ENCODE measurements around the gene GDPD4. TPM values are rescaled to one million over a fixed set of nuclear protein-coding genes. Genes with fewer than 3 reads are reported as not detected.

GDPD4 gene
- total and polyA plus RNA-seq, 9 of the 15 experiments (the other 6 are each of a cell fraction or from before 2014, with no cell fraction given) = 0.40 TPM; not detected in 8

DNA sequence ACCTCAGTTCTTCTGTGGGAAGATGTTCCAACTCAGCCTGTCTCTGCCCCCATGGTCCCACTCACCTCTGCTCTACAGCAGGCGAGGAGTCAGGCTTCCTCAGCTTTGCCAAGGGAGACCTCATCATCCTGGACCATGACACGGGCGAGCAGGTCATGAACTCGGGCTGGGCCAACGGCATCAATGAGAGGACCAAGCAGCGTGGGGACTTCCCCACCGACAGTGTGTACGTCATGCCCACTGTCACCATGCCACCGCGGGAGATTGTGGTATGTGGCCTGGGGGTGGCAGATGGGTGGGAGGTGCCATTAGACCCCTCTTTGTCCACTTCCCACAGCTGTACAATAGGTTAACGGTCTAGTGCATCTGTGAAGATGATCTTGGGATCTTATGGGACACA, 100.1 kb downstream of the GDPD4 start (continued):
- TF ChIP-seq CHAMP1 (IDR thresholded peaks at IDR 0.05) (no peak), RFX1 (IDR thresholded peaks at IDR 0.05) (no peak), MCM7 (IDR thresholded peaks at IDR 0.05) (no peak), ZNF507 (tag; conservative IDR thresholded peaks at IDR 0.05) (no peak), NFE2L1 (tag; IDR thresholded peaks at IDR 0.05; ENCODE audit: borderline replicate concordance, low read depth) (no peak)

DNA sequence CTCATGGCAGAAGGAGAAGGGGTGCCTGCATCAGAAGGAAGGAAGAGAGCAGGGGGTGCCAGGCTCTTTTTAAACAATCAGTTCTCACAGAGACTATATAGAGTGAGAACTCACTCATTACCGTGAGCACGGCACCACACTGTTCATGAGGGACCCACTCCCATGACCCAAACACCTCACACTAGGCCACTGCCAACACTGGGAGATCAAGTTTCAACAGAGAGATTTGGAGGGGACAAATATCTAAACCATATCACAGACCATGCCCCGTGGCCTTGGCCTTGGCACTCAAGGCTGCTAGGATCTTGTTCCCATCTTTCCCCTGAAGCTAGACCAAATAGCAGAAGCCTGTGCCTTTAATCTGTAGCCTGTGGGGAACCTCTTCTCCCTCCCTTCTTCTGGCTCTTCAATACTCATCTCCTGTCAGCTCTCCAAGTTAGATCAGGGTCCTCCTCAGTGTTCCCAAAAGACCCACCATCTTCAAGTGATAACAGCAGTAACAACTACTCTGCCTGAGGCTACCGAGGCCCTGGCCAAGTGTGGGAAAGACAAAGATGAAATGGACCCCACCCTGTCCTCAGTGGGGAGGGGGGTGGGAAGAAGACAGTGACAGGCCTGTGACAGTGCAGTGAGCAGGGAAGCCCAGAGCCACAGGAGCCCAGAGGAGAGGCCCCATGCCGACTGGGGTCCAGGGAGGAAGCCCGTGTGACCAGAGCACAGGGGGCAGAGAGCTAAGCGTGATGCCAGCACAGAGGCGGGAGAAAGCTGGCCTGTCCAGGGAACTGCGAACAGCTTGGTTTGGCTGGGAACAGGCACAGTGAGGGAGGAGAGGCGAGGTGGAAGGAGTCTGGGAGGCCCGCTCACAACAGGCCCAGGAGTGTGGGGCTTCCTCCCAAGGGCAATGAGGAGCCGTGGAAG, 100.9 kb downstream of the GDPD4 start:
- Histone ChIP-seq H3K36me3 (ENCODE audit: control insufficient read depth, insufficient read depth, low read length) (no peaks in the 10 kb centered on the region), H3K9ac (ENCODE audit: insufficient read depth in 1 of 2, low read depth in 2 of 2, low read length in 2 of 2) (peak overlapping the region in 1 of 2 experiments; percentile 35; a peak in 1 of 4 replicates), H3K9me3 (replicated peaks; ENCODE audit: control insufficient read depth, insufficient read depth, low read depth, low read length) (no peaks in the 10 kb centered on the region), H3K4me2 (ENCODE audit: insufficient read depth, low read length) (no peak overlapping the region), H2AFZ (ENCODE audit: low read depth, low read length) (no peak overlapping the region), H3K9me1 (ENCODE audit: control insufficient read depth, insufficient read depth, low read length) (peaks cover 2% of the 10 kb centered on the region), H3K4me1 (replicated peaks in 1 of 2; ENCODE audit: control insufficient read depth in 2 of 2, insufficient read depth in 2 of 2, low read length in 2 of 2) (peaks cover 2 to 7% of the 10 kb centered on the region in 2 experiments; a peak in 4 of 5 replicates), H4K20me1 (replicated peaks; ENCODE audit: control insufficient read depth, insufficient read depth, low read length) (no peaks in the 10 kb centered on the region; the same call in 1 of the 2 replicates), H3K27me3 (ENCODE audit: control insufficient read depth in 2 of 2, insufficient read depth in 2 of 2, low read length in 2 of 2) (peaks cover 7 to 55% of the 10 kb centered on the region in 2 experiments; a peak in 4 of 5 replicates), H3K27ac (ENCODE audit: extremely low read depth, low read depth, low read length) (no peak overlapping the region), H3K79me2 (ENCODE audit: control insufficient read depth, insufficient read depth, low read length) (no peaks in the 10 kb centered on the region), H3K4me3 (no peak overlapping the region)
- FAIRE-seq (no peak), DNase-seq (ENCODE audit: extremely low read depth in 1 of 4, low spot score in 3 of 4) (no peak), ATAC-seq (no peak)
- in situ Hi-C loops (cut with MboI) = no loop called here
- no TSS peak for BruUV-seq (replicated peaks)
- CTCF ChIA-PET (ENCODE audit: low intra/inter-chr PET ratio) = no interaction called here
- intact Hi-C loops (cut with micrococcal nuclease) = no loop called here
- WGBS (ENCODE audit: insufficient coverage, low coverage, missing lambda C conversion rate) = 4% methylated on average over 11 of the region's 12 CpGs
- POLR2A ChIA-PET = interaction anchor here (0.6 to 0.9 kb wide), 2 partner anchors 49 to 1059 kb away, joined by 3 to 4 read pairs; no protein-coding TSS in a partner anchor
- TF ChIP-seq TARDBP (IDR thresholded peaks at IDR 0.05) (no peak), EP300 (IDR thresholded peaks at IDR 0.05; ENCODE audit: low read length) (no peak), ATF4 (CRISPR knock-in tag; IDR thresholded peaks at IDR 0.05) (no peak), NBN (IDR thresholded peaks at IDR 0.05; ENCODE audit: low read depth) (no peak), PHTF2 (CRISPR knock-in tag; IDR thresholded peaks at IDR 0.05) (no peak), NR4A1 (CRISPR knock-in tag; IDR thresholded peaks at IDR 0.05) (no peak), NR4A1 (tag; IDR thresholded peaks at IDR 0.05) (no peak), GABPB1 (CRISPR knock-in tag; IDR thresholded peaks at IDR 0.05) (no peak), NUFIP1 (IDR thresholded peaks at IDR 0.05; ENCODE audit: partially characterized antibody) (no peak), MNT (conservative IDR thresholded peaks at IDR 0.05) (no peak), ZNF431 (CRISPR knock-in tag; IDR thresholded peaks at IDR 0.05) (no peak)
